GM06990 (cell line): ENCODE measurements around the gene BCAR3.

Source experiments
- DNase-seq: peaks from one replicate; pipeline ENCODE4 v3.0.0-alpha.2; 2011; ENCODE audit not compliant: insufficient read length; ENCODE audit errors: extremely low read depth
- H3K27me3 ChIP-seq: replicated peaks from 2 replicates; pipeline ENCODE4 v1.6.0; 2011; ENCODE audit warnings: low read length; ENCODE audit not compliant: control insufficient read depth, insufficient read depth
- H3K36me3 ChIP-seq: 2 replicates; pipeline ENCODE4 v1.5.1; 2011; ENCODE audit warnings: low read length; ENCODE audit not compliant: control insufficient read depth, insufficient read depth
- H3K4me3 ChIP-seq: replicated peaks from 2 replicates; pipeline ENCODE4 v1.5.1; 2011; ENCODE audit warnings: low read depth, mild to moderate bottlenecking, control low read depth, low read length
- CTCF ChIP-seq: IDR thresholded peaks from 2 replicates; pipeline ENCODE4 v1.5.1; 2011; ENCODE audit warnings: low read length, control low read depth, mild to moderate bottlenecking, inconsistent platforms; ENCODE audit not compliant: insufficient read depth, poor library complexity, severe bottlenecking

The BCAR3 gene

GRCh38 chr1:93614541-93614940 is 67.1 kb downstream of the BCAR3 start:
- no peak overlapping the region for H3K4me3 ChIP-seq
- no peak for DNase-seq
- no peaks in the 10 kb centered on the region for H3K27me3 ChIP-seq
- TF ChIP-seq CTCF = no peak
- H3K36me3 ChIP-seq = no peaks in the 10 kb centered on the region

GRCh38 chr1:93613898-93614297 is 67.7 kb downstream of the BCAR3 start:
- no peak for TF ChIP-seq CTCF
- Histone ChIP-seq H3K4me3 (no peak overlapping the region), H3K27me3 (no peaks in the 10 kb centered on the region), H3K36me3 (no peaks in the 10 kb centered on the region)
- no peak for DNase-seq

DNA sequence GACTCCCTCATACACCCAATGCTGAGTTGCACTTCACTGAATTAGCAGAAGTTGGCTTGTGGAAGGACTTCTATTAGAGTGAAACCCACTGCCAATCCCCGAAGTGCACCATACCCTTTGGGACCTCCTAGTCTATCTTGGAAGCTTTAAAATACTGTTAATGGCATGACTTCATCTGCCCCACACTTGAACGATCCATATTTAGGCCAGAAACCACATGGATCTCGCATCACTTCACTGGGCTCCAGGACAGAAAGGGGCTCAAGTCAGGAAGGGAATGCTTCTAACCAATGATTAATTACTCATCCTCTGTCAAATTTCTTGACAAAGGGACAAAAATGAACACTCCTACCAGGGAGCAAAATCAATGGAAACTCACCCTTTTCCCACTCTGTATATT is 69.1 kb downstream of the BCAR3 start:
- no peaks in the 10 kb centered on the region for H3K36me3 ChIP-seq
- H3K27me3 ChIP-seq = no peaks in the 10 kb centered on the region
- DNase-seq = no peak
- no peak overlapping the region for H3K4me3 ChIP-seq
- TF ChIP-seq CTCF = no peak

GRCh38 chr1:93611668-93612067 is 70.0 kb downstream of the BCAR3 start:
- no peak for DNase-seq
- TF ChIP-seq CTCF = no peak

GRCh38 chr1:93609536-93609935 is 72.1 kb downstream of the BCAR3 start:
- DNase-seq = no peak
- no peak overlapping the region for H3K4me3 ChIP-seq
- H3K27me3 ChIP-seq = no peaks in the 10 kb centered on the region; the same call in 1 of the 2 replicates
- TF ChIP-seq CTCF = no peak
- no peaks in the 10 kb centered on the region for H3K36me3 ChIP-seq

More at GRCh38 chr1:93611668-93612067, 70.0 kb downstream of the BCAR3 start:
- no peak overlapping the region for H3K4me3 ChIP-seq
- H3K36me3 ChIP-seq = no peaks in the 10 kb centered on the region
- H3K27me3 ChIP-seq = no peaks in the 10 kb centered on the region

GRCh38 chr1:93608187-93609109 is 73.2 kb downstream of the BCAR3 start:
- no peaks in the 10 kb centered on the region; the same call in 1 of the 2 replicates for H3K27me3 ChIP-seq
- no peak for TF ChIP-seq CTCF
- peak overlapping the region; percentile 19 for H3K4me3 ChIP-seq
- no peaks in the 10 kb centered on the region for H3K36me3 ChIP-seq
- DNase-seq = peak; percentile 51
